Naive thymus-derived CD4-positive, alpha-beta T cell (primary cell): Measurements from ENCODE around the gene TGM2. TPM values are rescaled to one million over a fixed set of nuclear protein-coding genes. Genes with fewer than 3 reads are reported as not detected.
A peak's percentile ranks its signal among the peaks of the same experiment; 100 is the strongest.

Experiments used
- ATAC-seq: fragments of 150-1000 bp; cut with Tn5 transposase; 2 replicates; pipeline ENCODE4 v1.10.0; 2021; ENCODE audit warnings: mild to moderate bottlenecking, moderate library complexity
- CTCF ChIA-PET: fragments of 350-600 bp; sonication (Branson Sonifier 250); formaldehyde crosslinking; loops from one replicate; lab custom pipeline; 2021; ENCODE audit warnings: antibody characterized with exemption; lab: Charles Lee
- POLR2A ChIA-PET: fragments of 350-600 bp; sonication (Branson Sonifier 250); formaldehyde crosslinking; loops from one replicate; lab custom pipeline; 2021; ENCODE audit warnings: antibody characterized with exemption, inconsistent platforms; lab: Charles Lee
- DNase-seq, 9 donors: peaks; one replicate each; pipeline versions ENCODE4 v3.0.0 to v3.0.0-alpha.2; 2020 to 2022; ENCODE audit warnings: mixed read lengths in 1 of 9
- H3K27ac ChIP-seq: one replicate; pipeline ENCODE4 v1.7.0; 2013; ENCODE audit warnings: mild to moderate bottlenecking, low read depth, low read length, moderate library complexity
- H3K27me3 ChIP-seq, 2 donors: one replicate each; pipeline ENCODE4 v1.7.0; 2013; ENCODE audit warnings: low read length in 2 of 2, mild to moderate bottlenecking in 2 of 2, moderate library complexity in 2 of 2; ENCODE audit not compliant: control insufficient read depth in 2 of 2, insufficient read depth in 2 of 2
- H3K36me3 ChIP-seq, 3 experiments: 1 replicate in 2 of 3; 2 replicates in 1 of 3; pipeline ENCODE4 v1.7.0; 2013; ENCODE audit warnings: low read length in 3 of 3, mild to moderate bottlenecking in 3 of 3, moderate library complexity in 1 of 3; ENCODE audit not compliant: insufficient read depth in 3 of 3, control insufficient read depth in 2 of 3
- H3K4me1 ChIP-seq, 2 donors: one replicate each; pipeline ENCODE4 v1.7.0; 2013; ENCODE audit warnings: low read length in 2 of 2, mild to moderate bottlenecking in 2 of 2, moderate library complexity in 1 of 2; ENCODE audit not compliant: control insufficient read depth in 2 of 2, insufficient read depth in 2 of 2
- H3K4me3 ChIP-seq: 2 replicates; pipeline ENCODE4 v1.7.0; 2013; ENCODE audit warnings: mild to moderate bottlenecking, low read length
- H3K9me3 ChIP-seq, 3 experiments: 1 replicate in 2 of 3; 2 replicates in 1 of 3; pipeline ENCODE4 v1.7.0; 2013; ENCODE audit warnings: low read length in 3 of 3; ENCODE audit not compliant: control insufficient read depth in 2 of 3
- H3K27ac Mint-ChIP-seq, 9 donors: one replicate each; pipeline ENCODE4 v1.8.0; 2020 to 2022; ENCODE audit warnings: mixed read lengths in 9 of 9, mild to moderate bottlenecking in 8 of 9, moderate library complexity in 5 of 9, inconsistent platforms in 2 of 9
- H3K27me3 Mint-ChIP-seq, 5 donors: one replicate each; pipeline ENCODE4 v1.8.0; 2021 to 2022; ENCODE audit warnings: mixed read lengths in 5 of 5, mild to moderate bottlenecking in 1 of 5
- H3K36me3 Mint-ChIP-seq, 5 donors: one replicate each; pipeline ENCODE4 v1.8.0; 2020 to 2022; ENCODE audit warnings: mixed read lengths in 5 of 5, mild to moderate bottlenecking in 3 of 5, inconsistent platforms in 1 of 5
- H3K4me1 Mint-ChIP-seq, 7 donors: one replicate each; pipeline ENCODE4 v1.8.0; 2020 to 2022; ENCODE audit warnings: mixed read lengths in 7 of 7, mild to moderate bottlenecking in 3 of 7, inconsistent platforms in 1 of 7
- H3K4me3 Mint-ChIP-seq, 10 donors: one replicate each; pipeline ENCODE4 v1.8.0; 2020 to 2022; ENCODE audit warnings: mild to moderate bottlenecking in 10 of 10, mixed read lengths in 10 of 10, moderate library complexity in 6 of 10, inconsistent platforms in 2 of 10
- H3K9me3 Mint-ChIP-seq, 11 donors: one replicate each; pipeline ENCODE4 v1.8.0; 2020 to 2022; ENCODE audit warnings: mixed read lengths in 11 of 11, mild to moderate bottlenecking in 4 of 11, inconsistent platforms in 1 of 11, moderate library complexity in 1 of 11
- intact Hi-C, 2 donors: fragments of 100-400 bp; cut with micrococcal nuclease; formaldehyde crosslinking; loops; one replicate each; pipeline ENCODE4 v1.15.1; 2023
- polyA plus RNA-seq, 2 donors: library from polyadenylated mRNA; unstranded; fragments of 300-500 nt; fragmentation: Illumina TruSeq; gene quantifications; one replicate each; pipeline ENCODE4 v1.2.3, GENCODE V29; 2021
- total RNA-seq, 6 experiments: library from RNA in 5 of 6; stranded (reverse) in 5 of 6; gene quantifications; 1 replicate in 5 of 6; 2 replicates in 1 of 6; pipeline ENCODE4 v1.2.3 and lab custom pipeline; 2021 to 2026

Gene TGM2
- total and polyA plus RNA-seq, 7 experiments from 2014 or later = 0.11 to 0.94 (median 0.19) TPM; not detected in 2

DNA sequence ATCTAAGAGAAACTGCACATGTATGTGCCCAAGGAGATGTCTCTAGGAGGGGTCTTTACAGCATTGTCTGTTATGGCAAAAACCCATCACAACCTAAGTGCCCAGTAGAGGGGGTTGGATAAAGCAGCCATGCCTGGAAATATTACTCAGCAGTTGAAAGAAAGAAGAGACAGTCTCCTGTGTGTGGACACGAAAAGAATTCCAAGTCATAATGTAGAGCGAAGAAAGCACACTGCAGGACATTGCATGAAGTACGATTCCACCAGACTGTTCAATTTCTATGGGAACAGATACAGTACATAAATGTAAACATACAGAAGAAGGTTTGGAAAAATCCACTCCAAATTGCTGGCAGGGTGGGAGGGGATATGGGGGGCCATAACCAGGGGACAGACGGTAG lies 7.3 kb upstream of the TGM2 start:
- Mint-ChIP-seq H3K4me3 (no peak overlapping the region), H3K4me1 (peaks cover 0 to 26% (median 0%) of the 10 kb centered on the region in 7 donors), H3K27ac (no peak overlapping the region), H3K36me3 (no peaks in the 10 kb centered on the region), H3K9me3 (peaks cover 0 to 1% (median 0%) of the 10 kb centered on the region in 11 donors), H3K27me3 (peaks cover 0 to 26% (median 13%) of the 10 kb centered on the region in 5 donors)
- no peaks in the 10 kb centered on the region for H3K9me3 ChIP-seq
- H3K36me3 ChIP-seq = no peaks in the 10 kb centered on the region
- no peak overlapping the region for H3K4me3 ChIP-seq
- no peak for ATAC-seq
- H3K4me1 ChIP-seq = no peaks in the 10 kb centered on the region
- POLR2A ChIA-PET = no interaction called here
- CTCF ChIA-PET = no interaction called here
- no peak for DNase-seq
- intact Hi-C loops = no loop called here
- H3K27me3 ChIP-seq = no peaks in the 10 kb centered on the region
- H3K27ac ChIP-seq = no peak overlapping the region

DNA sequence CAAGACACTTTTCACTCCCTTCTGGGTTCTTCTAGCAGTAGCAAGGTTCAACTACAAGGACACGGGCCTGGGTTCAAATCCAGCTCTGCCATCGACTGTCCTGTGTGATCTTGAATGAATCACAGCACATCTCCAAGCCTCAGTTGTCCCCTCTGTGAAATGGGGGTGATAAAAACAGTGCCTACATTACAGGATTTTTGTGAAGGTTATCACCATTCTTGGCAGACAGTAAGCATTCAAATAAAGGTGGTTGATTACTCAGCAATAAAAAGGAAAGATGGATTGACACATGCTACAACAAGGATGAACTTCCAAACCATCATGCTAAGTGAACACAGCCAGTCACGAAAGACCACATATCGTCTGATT lies 6.6 kb upstream of the TGM2 start:
- no peak for ATAC-seq
- POLR2A ChIA-PET = no interaction called here
- Histone ChIP-seq H3K27me3 (no peaks in the 10 kb centered on the region), H3K4me1 (no peaks in the 10 kb centered on the region), H3K36me3 (no peaks in the 10 kb centered on the region), H3K4me3 (no peak overlapping the region), H3K9me3 (no peaks in the 10 kb centered on the region), H3K27ac (no peak overlapping the region)
- peaks cover 0 to 1% (median 0%) of the 10 kb centered on the region in 11 donors for H3K9me3 Mint-ChIP-seq
- CTCF ChIA-PET = no interaction called here
- H3K36me3 Mint-ChIP-seq = no peaks in the 10 kb centered on the region
- no peak overlapping the region for H3K27ac Mint-ChIP-seq
- H3K4me1 Mint-ChIP-seq = peaks cover 0 to 26% (median 0%) of the 10 kb centered on the region in 7 donors
- no peak for DNase-seq
- intact Hi-C loops = no loop called here
- no peak overlapping the region for H3K4me3 Mint-ChIP-seq
- peaks cover 0 to 26% (median 13%) of the 10 kb centered on the region in 5 donors for H3K27me3 Mint-ChIP-seq

DNA sequence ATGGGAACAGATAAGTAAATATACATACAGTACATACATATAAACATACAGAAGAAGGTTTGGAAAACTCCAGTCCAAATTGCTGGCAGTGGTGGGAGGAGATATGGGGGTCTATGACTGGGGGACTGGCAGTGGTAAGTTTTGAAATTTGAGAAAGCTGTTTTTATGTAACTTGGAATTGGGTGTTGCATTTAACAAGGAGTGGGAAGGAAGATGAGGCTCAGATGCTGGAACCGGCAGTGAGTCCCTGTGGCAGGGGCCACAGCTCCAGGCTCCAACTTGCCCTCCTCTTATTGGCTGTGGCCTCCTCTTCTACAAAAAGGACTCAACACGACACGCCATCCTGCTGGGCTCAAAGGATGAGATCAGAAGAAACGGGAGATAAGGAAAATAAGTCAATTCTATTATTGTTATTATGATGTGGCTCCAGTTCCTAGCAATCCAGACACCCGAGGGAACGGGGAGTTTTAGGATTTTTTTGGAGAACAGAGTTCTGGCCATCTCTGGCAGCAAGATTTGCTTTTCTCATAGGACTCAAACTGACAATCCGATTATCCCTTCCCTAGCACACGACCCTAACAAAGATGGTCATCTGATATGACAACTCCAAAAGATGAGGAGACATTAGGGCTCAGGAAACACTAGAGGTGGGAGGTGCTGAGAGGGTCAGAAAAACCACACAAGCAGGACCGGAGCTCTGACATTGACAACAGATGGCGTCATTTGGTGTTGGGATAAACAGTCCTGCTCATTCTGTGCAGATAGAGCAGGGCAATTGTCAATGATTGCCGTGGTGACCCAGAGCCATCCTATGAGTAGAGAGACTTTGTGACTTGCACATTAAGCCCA lies 6.0 kb upstream of the TGM2 start:
- peaks cover 0 to 1% (median 0%) of the 10 kb centered on the region in 11 donors for H3K9me3 Mint-ChIP-seq
- no peak overlapping the region for H3K27ac Mint-ChIP-seq
- Histone ChIP-seq H3K4me1 (no peaks in the 10 kb centered on the region), H3K9me3 (no peaks in the 10 kb centered on the region), H3K4me3 (no peak overlapping the region), H3K27ac (no peak overlapping the region), H3K27me3 (no peaks in the 10 kb centered on the region), H3K36me3 (no peaks in the 10 kb centered on the region)
- intact Hi-C loops = no loop called here
- peaks cover 0 to 26% (median 0%) of the 10 kb centered on the region in 7 donors for H3K4me1 Mint-ChIP-seq
- CTCF ChIA-PET = no interaction called here
- ATAC-seq = no peak
- POLR2A ChIA-PET = no interaction called here
- no peaks in the 10 kb centered on the region for H3K36me3 Mint-ChIP-seq
- no peak for DNase-seq
- H3K4me3 Mint-ChIP-seq = no peak overlapping the region
- peaks cover 4 to 26% (median 14%) of the 10 kb centered on the region in 5 donors for H3K27me3 Mint-ChIP-seq

DNA sequence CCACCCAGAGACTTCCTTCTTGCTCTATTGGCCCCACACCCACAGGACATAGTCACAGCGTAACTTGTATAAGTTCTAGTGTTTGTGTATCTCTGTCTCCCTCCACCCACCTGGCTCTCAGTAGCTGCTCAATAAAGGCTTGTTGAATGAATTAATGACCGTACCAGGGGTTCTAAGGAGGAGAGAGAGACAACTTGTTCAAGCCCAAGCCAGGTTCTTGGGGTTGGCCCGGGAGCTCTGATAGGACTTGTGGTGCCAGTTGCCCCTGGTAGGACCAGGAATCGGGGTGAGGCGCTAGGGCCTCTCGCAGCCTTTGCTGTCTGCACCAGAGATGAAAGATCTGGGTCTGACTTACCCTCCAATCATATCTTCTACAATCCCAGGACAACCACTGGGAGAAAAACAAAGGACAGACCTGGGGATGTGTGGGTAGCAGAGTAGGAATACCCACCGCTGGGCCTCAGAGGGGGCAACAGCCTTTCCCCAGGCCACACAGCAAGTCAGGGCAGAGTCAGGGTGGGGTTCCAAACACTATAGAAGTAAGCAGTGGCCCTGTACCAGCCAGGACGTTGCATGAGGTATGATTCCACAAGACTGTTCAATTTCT lies 5.3 kb upstream of the TGM2 start:
- Mint-ChIP-seq H3K27ac (peak overlapping the region in 1 of 9 donors; percentile 70), H3K36me3 (no peaks in the 10 kb centered on the region), H3K27me3 (peaks cover 11 to 33% (median 22%) of the 10 kb centered on the region in 5 donors), H3K4me3 (no peak overlapping the region), H3K4me1 (peaks cover 0 to 31% (median 5%) of the 10 kb centered on the region in 7 donors), H3K9me3 (peaks cover 0 to 1% (median 0%) of the 10 kb centered on the region in 11 donors)
- Histone ChIP-seq H3K4me1 (no peaks in the 10 kb centered on the region), H3K27ac (no peak overlapping the region), H3K9me3 (no peaks in the 10 kb centered on the region), H3K27me3 (no peaks in the 10 kb centered on the region), H3K4me3 (no peak overlapping the region), H3K36me3 (no peaks in the 10 kb centered on the region)
- ATAC-seq = no peak
- intact Hi-C loops = no loop called here
- CTCF ChIA-PET = no interaction called here
- no peak for DNase-seq
- POLR2A ChIA-PET = no interaction called here

DNA sequence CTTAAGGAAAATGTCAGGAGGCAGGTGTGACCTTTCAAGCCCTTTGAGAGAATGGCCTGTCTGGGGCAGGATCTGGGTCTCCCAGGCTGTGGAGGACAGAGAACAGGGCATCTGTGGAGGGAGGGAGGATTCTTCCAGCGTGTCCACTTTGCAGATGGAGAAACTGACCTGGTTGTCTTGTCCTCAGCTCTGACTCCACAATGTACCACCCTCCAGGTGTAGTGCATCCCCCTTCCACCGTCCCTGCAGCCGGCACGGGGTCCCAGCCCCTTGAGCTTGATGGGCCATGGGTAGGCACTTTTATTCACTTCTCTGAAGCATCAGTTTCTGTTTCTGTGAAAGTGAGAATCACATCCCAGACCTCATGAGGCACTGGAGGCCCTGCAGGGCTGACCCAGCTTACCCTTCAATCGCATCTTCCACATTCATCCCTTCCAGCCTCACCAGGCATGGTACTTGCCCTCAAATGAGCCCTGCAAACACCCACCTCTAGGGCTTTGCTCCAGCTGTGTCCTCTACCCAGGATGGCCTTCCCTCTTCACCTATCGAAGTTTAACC lies 4.6 kb upstream of the TGM2 start:
- H3K4me3 Mint-ChIP-seq = no peak overlapping the region
- H3K27me3 Mint-ChIP-seq = peaks cover 11 to 34% (median 22%) of the 10 kb centered on the region in 5 donors
- intact Hi-C loops = loop anchor here in 1 of 2 donors (2.0 kb wide), 1 partner anchor 57 kb away; no protein-coding TSS in a partner anchor
- Histone ChIP-seq H3K27ac (no peak overlapping the region), H3K36me3 (no peaks in the 10 kb centered on the region), H3K27me3 (no peaks in the 10 kb centered on the region), H3K9me3 (no peaks in the 10 kb centered on the region), H3K4me3 (no peak overlapping the region), H3K4me1 (no peaks in the 10 kb centered on the region)
- peaks cover 0 to 32% (median 6%) of the 10 kb centered on the region in 7 donors for H3K4me1 Mint-ChIP-seq
- no peak for ATAC-seq
- ChIA-PET POLR2A (no interaction called here), CTCF (no interaction called here)
- H3K9me3 Mint-ChIP-seq = peaks cover 0 to 1% (median 0%) of the 10 kb centered on the region in 11 donors
- H3K36me3 Mint-ChIP-seq = no peaks in the 10 kb centered on the region
- H3K27ac Mint-ChIP-seq = peak overlapping the region in 1 of 9 donors; percentile 70
- DNase-seq = no peak

DNA sequence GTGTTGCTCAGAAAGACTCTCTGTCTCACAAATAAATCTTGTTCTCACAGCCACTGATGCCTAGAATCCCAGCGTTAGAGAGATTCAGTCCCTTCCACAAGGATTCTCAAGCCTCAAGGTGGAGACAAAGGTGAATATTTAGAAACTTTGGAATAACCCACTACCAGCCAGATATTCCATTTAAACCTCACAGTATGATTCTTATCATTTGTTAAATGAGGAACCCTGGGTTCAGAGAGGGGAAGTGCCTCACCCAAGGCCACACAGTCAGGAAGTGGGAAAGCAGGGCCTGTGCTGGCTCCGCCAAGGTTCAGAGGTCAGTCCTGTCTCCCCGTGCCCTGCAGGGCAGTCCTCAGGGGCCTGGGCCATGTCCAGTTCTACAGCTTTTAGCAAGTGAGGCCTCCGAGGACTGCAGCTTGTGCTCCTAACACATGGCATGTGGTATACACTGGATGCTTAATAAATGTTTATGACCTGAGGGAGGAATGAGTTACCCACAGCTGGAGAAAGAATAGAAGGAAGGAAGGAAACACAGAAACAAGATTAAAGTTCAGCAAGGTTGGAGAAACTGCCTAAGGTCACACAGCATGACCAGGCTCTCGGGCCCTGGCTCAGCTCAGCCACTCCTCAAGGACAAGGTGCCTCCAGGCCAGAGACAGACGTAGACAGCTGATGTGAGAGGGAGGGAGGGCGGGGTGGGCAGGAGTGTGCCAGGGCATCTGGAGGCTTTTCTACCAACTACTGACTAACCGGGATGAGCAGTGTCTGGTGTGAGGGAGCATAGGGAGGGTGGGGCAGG lies 3.9 kb upstream of the TGM2 start:
- Mint-ChIP-seq H3K4me1 (peaks cover 0 to 32% (median 6%) of the 10 kb centered on the region in 7 donors), H3K27ac (peak overlapping the region in 1 of 9 donors; percentile 39), H3K27me3 (peaks cover 12 to 27% (median 23%) of the 10 kb centered on the region in 5 donors), H3K36me3 (no peaks in the 10 kb centered on the region), H3K9me3 (no peaks in the 10 kb centered on the region), H3K4me3 (no peak overlapping the region)
- Histone ChIP-seq H3K27me3 (no peaks in the 10 kb centered on the region), H3K4me3 (no peak overlapping the region), H3K36me3 (no peaks in the 10 kb centered on the region), H3K27ac (no peak overlapping the region), H3K9me3 (no peaks in the 10 kb centered on the region), H3K4me1 (no peaks in the 10 kb centered on the region)
- no peak for DNase-seq
- CTCF ChIA-PET = no interaction called here
- intact Hi-C loops = loop anchor here in 1 of 2 donors (2.0 kb wide), 1 partner anchor 56 kb away; no protein-coding TSS in a partner anchor
- peak; percentile 72 for ATAC-seq
- POLR2A ChIA-PET = no interaction called here
